ENCODE measurements around the gene TINCR. TPM values are rescaled to one million over a fixed set of nuclear protein-coding genes. Genes with fewer than 3 reads are reported as not detected.

Gene TINCR
- total and polyA plus RNA-seq, 7 experiments from 2014 or later: 0.70 to 1.9 (median 0.97) TPM; not detected in 2

DNA sequence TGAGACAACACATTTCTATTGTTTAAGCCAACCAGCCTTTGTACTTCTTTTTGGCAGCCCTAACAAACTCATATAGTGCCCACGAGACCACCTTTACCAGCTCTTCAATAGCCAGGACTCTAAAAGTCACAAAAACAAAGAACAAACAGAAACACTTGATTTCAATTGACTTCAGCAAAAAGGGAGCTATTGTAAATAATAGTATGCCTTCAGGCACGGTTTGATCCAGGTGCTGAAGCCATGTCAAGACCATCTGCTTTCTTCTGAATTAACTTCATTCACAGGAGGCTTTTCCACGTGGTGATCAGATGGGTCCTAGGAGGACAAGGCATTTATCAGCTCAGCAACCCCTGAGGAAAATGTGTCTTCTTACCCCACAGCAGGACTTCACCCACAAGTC lies 53.8 kb downstream of the TINCR start:
- ChIA-PET CTCF (no interaction called here), POLR2A (no interaction called here)
- Mint-ChIP-seq H3K27ac (no peak overlapping the region), H3K9me3 (peaks cover 0 to 52% (median 25%) of the 10 kb centered on the region in 11 donors), H3K27me3 (peaks cover 0 to 37% (median 15%) of the 10 kb centered on the region in 5 donors), H3K4me3 (no peak overlapping the region), H3K4me1 (peaks cover 0 to 2% (median 0%) of the 10 kb centered on the region in 7 donors), H3K36me3 (peaks cover 2 to 15% (median 4%) of the 10 kb centered on the region in 5 donors)
- ATAC-seq (no peak), DNase-seq (no peak)
- intact Hi-C loops (cut with micrococcal nuclease): no loop called here
- H3K27me3 ChIP-seq (ENCODE audit: control insufficient read depth in 2 of 2, insufficient read depth in 2 of 2, low read length in 2 of 2): no peaks in the 10 kb centered on the region
- no peak overlapping the region for H3K4me3 ChIP-seq (ENCODE audit: low read length)
- H3K9me3 ChIP-seq (ENCODE audit: control insufficient read depth in 2 of 3, low read length in 3 of 3): peaks cover 0 to 20% (median 0%) of the 10 kb centered on the region in 3 experiments
- no peaks in the 10 kb centered on the region for H3K36me3 ChIP-seq (ENCODE audit: control insufficient read depth in 2 of 3, insufficient read depth in 3 of 3, low read length in 3 of 3)
- no peak overlapping the region for H3K27ac ChIP-seq (ENCODE audit: low read depth, low read length)
- no peaks in the 10 kb centered on the region for H3K4me1 ChIP-seq (ENCODE audit: control insufficient read depth in 2 of 2, insufficient read depth in 2 of 2, low read length in 2 of 2)

- H3K27ac ChIP-seq (ENCODE audit: low read depth, low read length): no peak overlapping the region
- no peak overlapping the region for H3K4me3 ChIP-seq (ENCODE audit: low read length)
- ATAC-seq (no peak), DNase-seq (no peak)
- H3K27me3 Mint-ChIP-seq: peaks cover 0 to 30% (median 14%) of the 10 kb centered on the region in 5 donors
- CTCF ChIA-PET: interaction anchor here (0.6 kb wide), 1 partner anchor 970 kb away, joined by 6 read pairs; no protein-coding TSS in a partner anchor
- intact Hi-C loops (cut with micrococcal nuclease): no loop called here
- H3K4me1 ChIP-seq (ENCODE audit: control insufficient read depth in 2 of 2, insufficient read depth in 2 of 2, low read length in 2 of 2): no peaks in the 10 kb centered on the region
- no peaks in the 10 kb centered on the region for H3K27me3 ChIP-seq (ENCODE audit: control insufficient read depth in 2 of 2, insufficient read depth in 2 of 2, low read length in 2 of 2)
- no peaks in the 10 kb centered on the region for H3K36me3 ChIP-seq (ENCODE audit: control insufficient read depth in 2 of 3, insufficient read depth in 3 of 3, low read length in 3 of 3)
- peaks cover 2 to 15% (median 4%) of the 10 kb centered on the region in 5 donors for H3K36me3 Mint-ChIP-seq
- peaks cover 0 to 44% (median 21%) of the 10 kb centered on the region in 11 donors for H3K9me3 Mint-ChIP-seq
- H3K4me1 Mint-ChIP-seq: peaks cover 0 to 2% (median 0%) of the 10 kb centered on the region in 7 donors
- H3K27ac Mint-ChIP-seq: no peak overlapping the region
- POLR2A ChIA-PET: no interaction called here
- H3K4me3 Mint-ChIP-seq: no peak overlapping the region
- H3K9me3 ChIP-seq (ENCODE audit: control insufficient read depth in 2 of 3, low read length in 3 of 3): peaks cover 0 to 20% (median 0%) of the 10 kb centered on the region in 3 experiments
Measured at GRCh38 chr19:5512715-5513114, 55.0 kb downstream of the TINCR start.

Other genes starting within 250 kb of the TINCR start
- gene PTPRS, start 227.1 kb downstream of the TINCR start, total RNA-seq: 1 to 10 TPM in 4 of 5 experiments, not detected in 1; 2.5 to 9.3 (median 5.0) TPM
- gene PTPRS, start 227.1 kb downstream of the TINCR start, polyA plus RNA-seq: 1 to 10 TPM in 1 of 2 donors, under 1 TPM in 1; 0.51 to 2.0 TPM
- not detected for gene ZNRF4, start 112.5 kb downstream of the TINCR start, total RNA-seq
- gene ZNRF4, start 112.5 kb downstream of the TINCR start, polyA plus RNA-seq: not detected
- 100 to 1,000 TPM; 112 to 250 (median 243) TPM for gene SAFB2, start 54.8 kb upstream of the TINCR start, total RNA-seq
- 10 to 100 TPM; 28.5 to 49.2 TPM for gene SAFB2, start 54.8 kb upstream of the TINCR start, polyA plus RNA-seq
- 100 to 1,000 TPM; 141 to 203 (median 174) TPM for gene SAFB, start 55.1 kb upstream of the TINCR start, total RNA-seq
- gene SAFB, start 55.1 kb upstream of the TINCR start, polyA plus RNA-seq: 100 to 1,000 TPM in 1 of 2 donors, 10 to 100 TPM in 1; 50.3 to 153 TPM
- gene MICOS13, start 112.6 kb upstream of the TINCR start, total RNA-seq: 10 to 100 TPM; 26.1 to 49.3 (median 38.4) TPM
- 100 to 1,000 TPM in 1 of 2 donors, 10 to 100 TPM in 1; 76.8 to 109 TPM for gene MICOS13, start 112.6 kb upstream of the TINCR start, polyA plus RNA-seq
- gene HSD11B1L, start 113.1 kb upstream of the TINCR start, total RNA-seq: 1 to 10 TPM; 2.8 to 5.2 (median 3.6) TPM
- 1 to 10 TPM; 8.4 to 9.6 TPM for gene HSD11B1L, start 113.1 kb upstream of the TINCR start, polyA plus RNA-seq
- gene RPL36, start 122.3 kb upstream of the TINCR start, total RNA-seq: 1,000 to 10,000 TPM in 3 of 5 experiments, 100 to 1,000 TPM in 2; 865 to 1,786 (median 1,037) TPM
- gene RPL36, start 122.3 kb upstream of the TINCR start, polyA plus RNA-seq: 1,000 to 10,000 TPM; 2,342 to 2,564 TPM
- gene LONP1, start 152.2 kb upstream of the TINCR start, total RNA-seq: 100 to 1,000 TPM in 1 of 5 experiments, 10 to 100 TPM in 4; 62.8 to 102 (median 74.8) TPM
- gene LONP1, start 152.2 kb upstream of the TINCR start, polyA plus RNA-seq: 10 to 100 TPM; 20.0 to 60.0 TPM
- gene CATSPERD, start 152.7 kb upstream of the TINCR start, total RNA-seq: under 1 TPM in 1 of 5 experiments, not detected in 4; 0.07 TPM
- not detected for gene CATSPERD, start 152.7 kb upstream of the TINCR start, polyA plus RNA-seq
- 1 to 10 TPM; 4.7 to 8.6 (median 6.5) TPM for gene PRR22, start 216.8 kb upstream of the TINCR start, total RNA-seq
- gene PRR22, start 216.8 kb upstream of the TINCR start, polyA plus RNA-seq: under 1 TPM in 1 of 2 donors, not detected in 1; 0.20 TPM
- gene DUS3L, start 223.2 kb upstream of the TINCR start, total RNA-seq: 100 to 1,000 TPM in 2 of 5 experiments, 10 to 100 TPM in 3; 53.2 to 179 (median 82.7) TPM
- 10 to 100 TPM; 33.1 to 56.5 TPM for gene DUS3L, start 223.2 kb upstream of the TINCR start, polyA plus RNA-seq
- gene NRTN, start 237.1 kb upstream of the TINCR start, total RNA-seq: 1 to 10 TPM in 1 of 5 experiments, under 1 TPM in 3, not detected in 1; 0.19 to 1.0 (median 0.81) TPM
- gene NRTN, start 237.1 kb upstream of the TINCR start, polyA plus RNA-seq: under 1 TPM; 0.21 to 0.64 TPM